HCT116 (cell line): ENCODE data around the gene ATN1. TPM values are rescaled to one million over a fixed set of nuclear protein-coding genes. Genes with fewer than 3 reads are reported as not detected.

ENCODE experiments used
- ATAC-seq: fragments of 200-7000 bp; cut with Tn5 transposase; 2 replicates; pipeline ENCODE4 v1.9.1; 2020; ENCODE audit warnings: mild to moderate bottlenecking, moderate library complexity
- BruUV-seq: library from RNA; stranded (reverse); fragments of 400-500 nt; replicated peaks from 2 replicates; lab custom pipeline; 2021; lab: Mats Ljungman, UMichigan
- CTCF ChIA-PET: fragments of 300-600 bp; sonication (Branson Sonifier 250); formaldehyde crosslinking; loops from one replicate; lab custom pipeline; 2021; ENCODE audit warnings: antibody characterized with exemption; lab: Charles Lee
- POLR2A ChIA-PET: fragments of 300-600, 350-600 bp; sonication (Branson Sonifier 250); formaldehyde crosslinking; loops from one replicate; lab custom pipeline; 2021; ENCODE audit warnings: antibody characterized with exemption; lab: Charles Lee
- RAD21 ChIA-PET, 2 experiments: fragments of 300-600 bp; sonication (Branson Sonifier 250); formaldehyde crosslinking; loops; one replicate each; lab custom pipeline; 2023; ENCODE audit warnings: low total read pairs in 2 of 2; ENCODE audit not compliant: uncharacterized antibody in 2 of 2, unreplicated experiment in 2 of 2, low non-redundant PET in 1 of 2; lab: Charles Lee
- DNase-seq: peaks from one replicate; pipeline ENCODE4 v3.0.0-alpha.2; 2010; ENCODE audit warnings: low read depth, low spot score
- H2AFZ ChIP-seq: fragments of 200-600 bp; shearing (Covaris generic), sonication (generic); 2 replicates; pipeline ENCODE4 v1.6.1; 2017; ENCODE audit warnings: low read depth, mixed run types, mixed read lengths, antibody characterized with exemption, low read length; ENCODE audit not compliant: poor library complexity, severe bottlenecking
- H3K27ac ChIP-seq: 2 replicates; pipeline ENCODE4 v1.5.1; 2012; ENCODE audit warnings: low read depth, low read length
- H3K27me3 ChIP-seq: fragments of 200-600 bp; sonication (generic); 2 replicates; pipeline ENCODE4 v1.6.1; 2016; ENCODE audit warnings: mixed run types, low read length, mixed read lengths; ENCODE audit not compliant: insufficient read depth
- H3K36me3 ChIP-seq, 2 experiments: fragments of 200-500 bp in 1 of 2; fragments of 200-600 bp in 1 of 2; sonication (Bioruptor generic) in 1 of 2; sonication (generic) in 1 of 2; 2 replicates each; pipeline versions ENCODE4 v1.5.1 to v1.6.1; 2014 to 2016; ENCODE audit warnings: low read length in 2 of 2, inconsistent platforms in 1 of 2, mixed read lengths in 1 of 2, mixed run types in 1 of 2; ENCODE audit not compliant: insufficient read depth in 2 of 2, control insufficient read depth in 1 of 2
- H3K4me1 ChIP-seq, 2 experiments: fragments of 200-600 bp in 1 of 2; sonication (generic) in 1 of 2; 2 replicates each; pipeline versions ENCODE4 v1.5.1 to v1.6.1; 2012 to 2017; ENCODE audit warnings: low read length in 2 of 2, inconsistent platforms in 1 of 2, mild to moderate bottlenecking in 1 of 2, mixed read lengths in 1 of 2, mixed run types in 1 of 2, moderate library complexity in 1 of 2; ENCODE audit not compliant: insufficient read depth in 2 of 2, control insufficient read depth in 1 of 2
- H3K4me2 ChIP-seq: fragments of 200-600 bp; sonication (generic); 2 replicates; pipeline ENCODE4 v1.6.1; 2017; ENCODE audit warnings: mixed run types, low read length, mixed read lengths
- H3K4me3 ChIP-seq, 2 experiments: fragments of 200-600 bp in 1 of 2; sonication (generic) in 1 of 2; replicated peaks in 1 of 2; 2 replicates each; pipeline ENCODE4 v1.5.1; 2011 to 2016; ENCODE audit warnings: low read length in 2 of 2, control low read depth in 1 of 2, low read depth in 1 of 2, mild to moderate bottlenecking in 1 of 2, mixed read lengths in 1 of 2, mixed run types in 1 of 2
- H3K79me2 ChIP-seq: fragments of 200-600 bp; sonication (generic); 2 replicates; pipeline ENCODE4 v1.6.1; 2017; ENCODE audit warnings: mild to moderate bottlenecking, mixed run types, low read length, moderate library complexity, mixed read lengths; ENCODE audit not compliant: insufficient read depth
- H3K9ac ChIP-seq: fragments of 200-600 bp; sonication (generic); 2 replicates; pipeline ENCODE4 v1.6.1; 2016; ENCODE audit warnings: low read length, mixed read lengths
- H3K9me2 ChIP-seq: fragments of 200-600 bp; sonication (generic), shearing (Covaris generic); 2 replicates; pipeline ENCODE4 v1.6.1; 2017; ENCODE audit warnings: mixed run types, mild to moderate bottlenecking, moderate library complexity; ENCODE audit not compliant: insufficient read depth
- H3K9me3 ChIP-seq, 2 experiments: fragments of 200-500 bp in 1 of 2; fragments of 200-600 bp in 1 of 2; sonication (Bioruptor generic) in 1 of 2; sonication (generic) in 1 of 2; 2 replicates each; pipeline ENCODE4 v1.6.1; 2014 to 2017; ENCODE audit warnings: low read length in 2 of 2, mixed read lengths in 2 of 2, inconsistent platforms in 1 of 2, low read depth in 1 of 2, mild to moderate bottlenecking in 1 of 2, mixed run types in 1 of 2, moderate library complexity in 1 of 2; ENCODE audit not compliant: control insufficient read depth in 1 of 2, insufficient read depth in 1 of 2
- H4K20me1 ChIP-seq: fragments of 200-600 bp; sonication (generic), shearing (Covaris generic); 2 replicates; pipeline ENCODE4 v1.6.1; 2017; ENCODE audit warnings: mixed run types, mild to moderate bottlenecking, moderate library complexity; ENCODE audit not compliant: insufficient read depth
- EZH2phosphoT487 ChIP-seq: fragments of 200-600 bp; IDR thresholded peaks from 2 replicates; pipeline ENCODE4 v1.6.1; 2018; ENCODE audit warnings: antibody characterized with exemption, borderline replicate concordance
- POLR2AphosphoS5 ChIP-seq: IDR thresholded peaks from 2 replicates; pipeline ENCODE4 v1.6.1; 2011; ENCODE audit warnings: mild to moderate bottlenecking, low read depth, low read length, moderate library complexity
- RAD21 ChIP-seq: IDR thresholded peaks from 2 replicates; pipeline ENCODE4 v1.6.1; 2012; ENCODE audit warnings: low read depth, mild to moderate bottlenecking
- ZBTB33 ChIP-seq: IDR thresholded peaks from 2 replicates; pipeline ENCODE4 v1.6.1; 2011; ENCODE audit warnings: mild to moderate bottlenecking, low read length, moderate library complexity; ENCODE audit not compliant: insufficient replicate concordance; ENCODE audit errors: extremely low read depth
- ZNF274 ChIP-seq: fragments of 200-500 bp; sonication (Bioruptor generic); IDR thresholded peaks from 2 replicates; pipeline ENCODE4 v1.6.1; 2014; ENCODE audit warnings: mild to moderate bottlenecking, low read depth, low read length, inconsistent platforms
- intact Hi-C: fragments of 100-400 bp; cut with micrococcal nuclease; formaldehyde crosslinking; loops from 2 replicates; pipeline ENCODE4 v1.10.0; 2022
- total RNA-seq: library from RNA; stranded (reverse); gene quantifications from one replicate; pipeline ENCODE4 v1.2.1, GENCODE V29; 2021; ENCODE audit not compliant: unreplicated experiment

Gene ATN1
- total RNA-seq, 1 experiment from 2014 or later, result 104 TPM

- TF ChIP-seq ZBTB33, result no peak
These were observed 31.5 kb downstream of the ATN1 start (continued) for GRCh38 chr12:6959058-6959804.

- Histone ChIP-seq H3K27ac (peak overlapping the region; percentile 97), H3K36me3 (no peaks in the 10 kb centered on the region; a peak in 1 of 4 replicates), H3K9me2 (no peaks in the 10 kb centered on the region), H3K9me3 (no peaks in the 10 kb centered on the region), H3K4me3 (no peak overlapping the region), H3K4me2 (0 out of 2 replicates have a peak overlapping the region, but pooled peaks have one; percentile 87), H3K9ac (peak overlapping the region; percentile 100), H2AFZ (no peak overlapping the region), H3K4me1 (peaks cover 20 to 40% of the 10 kb centered on the region in 2 experiments), H3K79me2 (peaks cover 21% of the 10 kb centered on the region), H4K20me1 (no peaks in the 10 kb centered on the region), H3K27me3 (no peaks in the 10 kb centered on the region)
- TF ChIP-seq ZNF274 (no peak), EZH2phosphoT487 (no peak), RAD21 (no peak), POLR2AphosphoS5 (no peak)
- intact Hi-C loops, result loop anchor here (5.0 kb wide), 1 partner anchor 208 kb away; the partner anchor contains the start of gene MLF2
- no peak for ATAC-seq
- DNase-seq, result no peak
- no TSS peak for BruUV-seq
- CTCF ChIA-PET, result interaction anchor here (2.7 to 6.0 kb wide), 3 partner anchors 14 to 88 kb away, joined by 11 to 101 read pairs (median 18); partner anchors contain the start of genes C12orf57, RNU7-1 and SPSB2
- POLR2A ChIA-PET, result interaction anchor here (1.7 to 9.9 kb wide), 2 partner anchors 13 to 58 kb away, joined by 4 to 269 read pairs; partner anchors contain the start of genes C12orf57, LPCAT3 and RNU7-1
- RAD21 ChIA-PET, result interaction anchor here in 1 of 2 experiments (4.0 kb wide), 1 partner anchor 14 kb away, joined by 22 read pairs; no protein-coding TSS in a partner anchor
These were observed 32.2 kb downstream of the ATN1 start for GRCh38 chr12:6959805-6960592.
